Esophagus squamous epithelium (tissue), 5 donors: Measurements from ENCODE around the gene ID4. TPM values are rescaled to one million over a fixed set of nuclear protein-coding genes. Genes with fewer than 3 reads are reported as not detected.

Experiments
- DNase-seq: peaks from one replicate; lab custom pipeline; 2025; lab: John Stamatoyannopoulos, UW
- H3K27ac ChIP-seq, 4 donors: fragments of 200-600 bp; sonication (generic); one replicate each; pipeline ENCODE4 v1.5.1; 2016 to 2019; ENCODE audit warnings: mild to moderate bottlenecking in 1 of 4
- H3K27me3 ChIP-seq, 4 donors: fragments of 200-600 bp; sonication (generic); 1 replicate in 3 of 4; 2 replicates in 1 of 4; pipeline versions ENCODE4 v1.5.1 to v1.6.0; 2017 to 2021; ENCODE audit warnings: antibody characterized with exemption in 1 of 4
- H3K36me3 ChIP-seq, 3 donors: fragments of 200-600 bp; sonication (generic); one replicate each; pipeline ENCODE4 v1.5.1; 2016 to 2019
- H3K4me1 ChIP-seq, 3 donors: fragments of 200-600 bp; sonication (generic); one replicate each; pipeline ENCODE4 v1.5.1; 2017 to 2019
- H3K4me3 ChIP-seq, 4 donors: fragments of 200-600 bp; sonication (generic); 1 replicate in 3 of 4; 2 replicates in 1 of 4; pipeline ENCODE4 v1.5.1; 2016 to 2019; ENCODE audit warnings: mild to moderate bottlenecking in 2 of 4, moderate library complexity in 1 of 4
- H3K9me3 ChIP-seq, 3 donors: fragments of 200-600 bp; sonication (generic); one replicate each; pipeline ENCODE4 v1.5.1; 2016 to 2019
- POLR2A ChIP-seq, 4 donors: fragments of 450-650 bp; IDR thresholded peaks; one replicate each; pipeline ENCODE4 v1.6.1; 2017; ENCODE audit warnings: antibody characterized with exemption in 4 of 4, mild to moderate bottlenecking in 4 of 4, moderate library complexity in 3 of 4
- WGBS, 2 donors: methylation state at CpG; one replicate each; pipeline ENCODE4 v1.1.5; 2018; 5-methylcytosine and 5-hydroxymethylcytosine counted together
- intact Hi-C: fragments of 100-400 bp; cut with DNase I; formaldehyde crosslinking; loops from one replicate; pipeline ENCODE4 v1.15.0; 2022
- total RNA-seq, 4 donors: library from RNA; depleted of rRNA; stranded (reverse); fragments of >200 nt; gene quantifications; one replicate each; pipeline ENCODE4 v1.1.0, GENCODE V29; 2016
- TF ChIP-seq, protein P1 (sequence below), 6 experiments: fragments of 450-650 bp in 4 of 6; fragments of 200-600 bp in 2 of 6; sonication (generic) in 2 of 6; IDR thresholded peaks; one replicate each; pipeline ENCODE4 v1.5.1; 2016 to 2019; ENCODE audit warnings: antibody characterized with exemption in 6 of 6, mild to moderate bottlenecking in 4 of 6, moderate library complexity in 4 of 6
- donor health status: DM: yes; HTN: yes; CAD: no.

ID4 gene
- total RNA-seq, 4 donors from 2014 or later: 12.9 to 37.0 (median 22.6) TPM

DNA sequence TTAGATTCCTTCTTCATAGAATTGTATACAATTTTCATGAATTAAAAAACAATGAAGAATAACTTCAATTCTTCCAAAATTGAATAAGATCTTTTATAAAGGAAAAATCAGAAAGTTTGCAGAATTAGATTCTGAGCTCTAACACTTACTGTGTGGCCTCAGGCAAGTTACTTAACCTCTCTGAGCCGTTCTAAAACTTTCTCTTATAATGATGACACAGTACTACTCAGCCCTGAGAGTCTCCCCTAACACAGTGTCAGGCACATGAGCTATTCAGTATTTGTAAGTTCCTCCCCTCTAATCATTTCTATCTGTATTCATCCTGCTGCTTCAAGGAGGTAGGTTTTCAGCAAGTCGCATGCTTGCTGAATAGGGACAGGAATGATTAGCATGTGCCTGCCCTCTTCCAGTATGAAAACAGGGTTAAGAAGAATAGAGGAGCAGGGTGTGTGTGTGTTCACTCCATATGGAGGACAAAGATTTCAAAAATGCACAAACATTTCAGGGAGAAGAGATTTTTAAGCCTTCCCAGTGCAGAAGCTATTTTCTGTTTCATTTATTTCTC, 11.4 kb downstream of the ID4 start:
- H3K9me3 ChIP-seq: no peaks in the 10 kb centered on the region
- WGBS, 2 donors: 60 to 68% methylated on average over 2 of the region's 2 CpGs
- peaks cover 0 to 13% (median 9%) of the 10 kb centered on the region in 3 donors for H3K4me1 ChIP-seq
- H3K27ac ChIP-seq: peak overlapping the region in 3 of 4 donors; percentile 48 to 68 (median 50)
- TF ChIP-seq, protein P1, sequence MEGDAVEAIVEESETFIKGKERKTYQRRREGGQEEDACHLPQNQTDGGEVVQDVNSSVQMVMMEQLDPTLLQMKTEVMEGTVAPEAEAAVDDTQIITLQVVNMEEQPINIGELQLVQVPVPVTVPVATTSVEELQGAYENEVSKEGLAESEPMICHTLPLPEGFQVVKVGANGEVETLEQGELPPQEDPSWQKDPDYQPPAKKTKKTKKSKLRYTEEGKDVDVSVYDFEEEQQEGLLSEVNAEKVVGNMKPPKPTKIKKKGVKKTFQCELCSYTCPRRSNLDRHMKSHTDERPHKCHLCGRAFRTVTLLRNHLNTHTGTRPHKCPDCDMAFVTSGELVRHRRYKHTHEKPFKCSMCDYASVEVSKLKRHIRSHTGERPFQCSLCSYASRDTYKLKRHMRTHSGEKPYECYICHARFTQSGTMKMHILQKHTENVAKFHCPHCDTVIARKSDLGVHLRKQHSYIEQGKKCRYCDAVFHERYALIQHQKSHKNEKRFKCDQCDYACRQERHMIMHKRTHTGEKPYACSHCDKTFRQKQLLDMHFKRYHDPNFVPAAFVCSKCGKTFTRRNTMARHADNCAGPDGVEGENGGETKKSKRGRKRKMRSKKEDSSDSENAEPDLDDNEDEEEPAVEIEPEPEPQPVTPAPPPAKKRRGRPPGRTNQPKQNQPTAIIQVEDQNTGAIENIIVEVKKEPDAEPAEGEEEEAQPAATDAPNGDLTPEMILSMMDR (IDR thresholded peaks at IDR 0.05): no peak
- TF ChIP-seq POLR2A (IDR thresholded peaks at IDR 0.05): no peak
- peak overlapping the region in 1 of 4 donors; percentile 0 for H3K4me3 ChIP-seq
- intact Hi-C loops: no loop called here
- DNase-seq: no peak
- no peaks in the 10 kb centered on the region for H3K27me3 ChIP-seq
- H3K36me3 ChIP-seq: no peaks in the 10 kb centered on the region

DNA sequence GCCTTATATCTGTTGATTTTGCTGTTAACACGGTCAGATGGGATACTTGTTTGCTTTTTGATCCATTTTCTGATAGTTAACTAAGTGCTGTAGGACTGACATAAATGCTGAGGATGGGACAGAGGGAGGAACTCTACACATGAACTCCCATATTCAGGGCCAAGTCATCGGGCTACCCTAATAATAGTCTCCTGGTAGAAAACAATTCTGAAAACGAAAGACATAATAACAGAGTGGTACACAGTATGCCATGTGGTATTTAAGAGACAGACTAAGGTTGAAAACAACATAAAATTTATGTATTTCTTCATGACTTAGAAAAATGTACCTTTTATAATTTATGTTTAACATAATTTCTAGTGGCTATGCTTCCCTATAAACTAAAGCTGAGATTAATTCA, 12.0 kb downstream of the ID4 start:
- intact Hi-C loops: no loop called here
- Histone ChIP-seq H3K36me3 (no peaks in the 10 kb centered on the region), H3K4me1 (peaks cover 0 to 13% (median 9%) of the 10 kb centered on the region in 3 donors), H3K4me3 (peak overlapping the region in 1 of 4 donors; percentile 0), H3K27ac (peak overlapping the region in 3 of 4 donors; percentile 48 to 68 (median 50)), H3K9me3 (no peaks in the 10 kb centered on the region), H3K27me3 (no peaks in the 10 kb centered on the region)
- WGBS, 2 donors: 52 to 77% methylated on average over 3 of the region's 3 CpGs
- DNase-seq: no peak
- no peak for TF ChIP-seq POLR2A (IDR thresholded peaks at IDR 0.05)
- TF ChIP-seq, protein P1 (IDR thresholded peaks at IDR 0.05): no peak

DNA sequence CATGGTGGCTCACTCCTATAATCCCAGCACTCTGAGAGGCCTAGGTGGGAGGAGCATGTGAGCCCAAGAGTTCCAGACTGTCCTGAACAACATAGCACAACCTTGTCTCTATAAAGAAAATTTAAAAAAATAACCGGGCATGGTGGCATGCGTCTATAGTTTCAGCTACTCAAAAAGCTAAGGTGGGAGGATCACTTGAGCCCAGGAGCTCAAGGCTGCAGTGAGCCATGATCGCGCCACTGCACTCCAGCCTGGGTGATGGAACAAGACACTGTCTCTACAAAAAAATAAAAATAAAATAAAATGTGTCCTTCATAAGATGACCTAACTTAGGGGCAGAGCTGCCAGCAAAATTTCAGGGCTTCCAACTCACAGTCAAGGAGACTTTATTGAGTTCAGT, 12.6 kb downstream of the ID4 start:
- intact Hi-C loops: loop anchor here (10.0 kb wide), 1 partner anchor 825 kb away; no protein-coding TSS in a partner anchor
- TF ChIP-seq, protein P1 (IDR thresholded peaks at IDR 0.05): no peak
- no peak for TF ChIP-seq POLR2A (IDR thresholded peaks at IDR 0.05)
- WGBS, 2 donors: 87 to 90% methylated on average over 4 of the region's 4 CpGs

DNA sequence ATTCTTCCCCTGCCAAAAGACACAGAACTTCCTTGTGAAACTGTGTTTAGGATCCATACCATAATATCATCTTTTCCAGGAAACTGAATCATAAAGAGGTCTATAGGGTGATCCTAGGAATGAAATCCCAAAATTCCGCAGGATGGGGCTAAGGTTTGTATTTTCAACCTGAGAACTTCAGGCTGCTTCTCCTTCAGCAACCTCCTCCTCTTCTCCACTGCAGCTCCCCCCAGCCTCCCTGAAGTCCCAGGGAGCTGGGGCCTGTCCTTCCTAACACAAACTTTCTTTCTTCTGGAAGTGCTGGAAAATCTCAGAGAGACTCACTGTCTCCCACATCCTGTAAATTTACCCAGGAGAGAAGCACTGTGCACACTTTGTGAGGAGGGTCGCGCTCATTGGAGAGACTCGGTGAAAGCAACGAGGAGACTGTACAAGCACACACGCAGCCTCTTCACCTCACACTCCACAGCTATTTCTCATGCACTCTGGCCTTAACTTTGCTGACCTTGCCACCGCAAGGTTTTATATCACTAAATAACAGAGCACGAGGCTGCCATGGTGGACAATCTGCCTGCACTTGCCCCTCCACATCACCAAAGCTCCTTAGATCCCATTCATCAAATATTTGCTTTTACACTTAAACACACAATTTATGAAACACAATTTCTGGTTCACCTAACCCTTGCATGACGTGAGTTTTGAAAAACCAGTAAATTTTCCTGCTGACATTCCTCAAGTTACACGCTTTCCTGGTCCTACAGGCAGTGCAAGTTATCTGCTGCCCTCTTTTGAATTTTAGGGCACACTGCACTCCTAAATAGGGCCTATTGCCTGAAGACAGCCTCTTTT, 14.3 kb downstream of the ID4 start:
- peak overlapping the region in 1 of 4 donors; percentile 37 for H3K4me3 ChIP-seq
- intact Hi-C loops: loop anchor here (10.0 kb wide), 1 partner anchor 827 kb away; no protein-coding TSS in a partner anchor
- WGBS, 2 donors: 22 to 26% methylated on average over 8 to 10 of the region's 10 CpGs

More for the DNA sequence above, 12.6 kb downstream of the ID4 start:
- no peak for DNase-seq
- H3K4me3 ChIP-seq: no peak overlapping the region
- no peaks in the 10 kb centered on the region for H3K9me3 ChIP-seq
- no peaks in the 10 kb centered on the region for H3K27me3 ChIP-seq
- no peaks in the 10 kb centered on the region for H3K36me3 ChIP-seq
- H3K27ac ChIP-seq: peak overlapping the region in 2 of 4 donors; percentile 12 to 68
- H3K4me1 ChIP-seq: peaks cover 0 to 13% (median 9%) of the 10 kb centered on the region in 3 donors

More for the DNA sequence above, 14.3 kb downstream of the ID4 start:
- Histone ChIP-seq H3K36me3 (no peaks in the 10 kb centered on the region), H3K27me3 (no peaks in the 10 kb centered on the region), H3K27ac (peak overlapping the region; percentile 29 to 77 (median 64)), H3K9me3 (no peaks in the 10 kb centered on the region), H3K4me1 (peaks cover 0 to 13% (median 9%) of the 10 kb centered on the region in 3 donors)
- TF ChIP-seq, protein P1 (IDR thresholded peaks at IDR 0.05): peak in 5 of 6 experiments; percentile 72 to 91 (median 86)
- no peak for TF ChIP-seq POLR2A (IDR thresholded peaks at IDR 0.05)
- DNase-seq: no peak
